Right atrium auricular region (tissue), 2 donors: Measurements from ENCODE around the gene AHCYL2. TPM values are rescaled to one million over a fixed set of nuclear protein-coding genes. Genes with fewer than 3 reads are reported as not detected.

Experiments
- DNase-seq: peaks from one replicate; pipeline ENCODE4 v3.0.0-alpha.2; 2019; ENCODE audit warnings: low spot score
- H3K27ac ChIP-seq, 2 donors: fragments of 200-600 bp; sonication (generic); 1 replicate in 1 of 2; 2 replicates in 1 of 2; pipeline ENCODE4 v1.5.1; 2016 to 2019
- H3K27me3 ChIP-seq, 2 donors: fragments of 200-600 bp; sonication (generic); one replicate each; pipeline versions ENCODE4 v1.5.1 to v1.6.0; 2017 to 2019
- H3K36me3 ChIP-seq: fragments of 200-600 bp; sonication (generic); one replicate; pipeline ENCODE4 v1.5.1; 2016
- H3K4me1 ChIP-seq, 2 donors: fragments of 200-600 bp; sonication (generic); one replicate each; pipeline versions ENCODE4 v1.5.1 to v1.6.0; 2017 to 2019
- H3K4me3 ChIP-seq, 2 donors: fragments of 200-600 bp; sonication (generic); 1 replicate in 1 of 2; 2 replicates in 1 of 2; pipeline ENCODE4 v1.5.1; 2017 to 2019; ENCODE audit warnings: mild to moderate bottlenecking in 1 of 2, moderate library complexity in 1 of 2
- H3K9me3 ChIP-seq, 2 donors: fragments of 200-600 bp; sonication (generic); one replicate each; pipeline ENCODE4 v1.5.1; 2019
- total RNA-seq, 2 donors: library from RNA; depleted of rRNA; stranded (reverse); fragments of >200 nt; gene quantifications; one replicate each; pipeline ENCODE4 v1.1.0, GENCODE V29; 2016
- TF ChIP-seq, protein P1 (sequence below), 2 donors: fragments of 200-600 bp; sonication (generic); IDR thresholded peaks; one replicate each; pipeline ENCODE4 v1.5.1; 2019; ENCODE audit warnings: antibody characterized with exemption in 2 of 2

Gene AHCYL2
- total RNA-seq, 2 donors from 2014 or later, result 5.6 to 6.5 TPM

GRCh38 chr7:129281163-129281562, 56.3 kb downstream of the AHCYL2 start:
- H3K27ac ChIP-seq, result no peak overlapping the region
- H3K27me3 ChIP-seq, result no peaks in the 10 kb centered on the region
- H3K4me1 ChIP-seq, result no peaks in the 10 kb centered on the region
- TF ChIP-seq, protein P1, sequence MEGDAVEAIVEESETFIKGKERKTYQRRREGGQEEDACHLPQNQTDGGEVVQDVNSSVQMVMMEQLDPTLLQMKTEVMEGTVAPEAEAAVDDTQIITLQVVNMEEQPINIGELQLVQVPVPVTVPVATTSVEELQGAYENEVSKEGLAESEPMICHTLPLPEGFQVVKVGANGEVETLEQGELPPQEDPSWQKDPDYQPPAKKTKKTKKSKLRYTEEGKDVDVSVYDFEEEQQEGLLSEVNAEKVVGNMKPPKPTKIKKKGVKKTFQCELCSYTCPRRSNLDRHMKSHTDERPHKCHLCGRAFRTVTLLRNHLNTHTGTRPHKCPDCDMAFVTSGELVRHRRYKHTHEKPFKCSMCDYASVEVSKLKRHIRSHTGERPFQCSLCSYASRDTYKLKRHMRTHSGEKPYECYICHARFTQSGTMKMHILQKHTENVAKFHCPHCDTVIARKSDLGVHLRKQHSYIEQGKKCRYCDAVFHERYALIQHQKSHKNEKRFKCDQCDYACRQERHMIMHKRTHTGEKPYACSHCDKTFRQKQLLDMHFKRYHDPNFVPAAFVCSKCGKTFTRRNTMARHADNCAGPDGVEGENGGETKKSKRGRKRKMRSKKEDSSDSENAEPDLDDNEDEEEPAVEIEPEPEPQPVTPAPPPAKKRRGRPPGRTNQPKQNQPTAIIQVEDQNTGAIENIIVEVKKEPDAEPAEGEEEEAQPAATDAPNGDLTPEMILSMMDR (IDR thresholded peaks at IDR 0.05), result no peak
- no peaks in the 10 kb centered on the region for H3K36me3 ChIP-seq
- no peak overlapping the region for H3K4me3 ChIP-seq
- DNase-seq, result no peak
- no peaks in the 10 kb centered on the region for H3K9me3 ChIP-seq

GRCh38 chr7:129282865-129283264, 58.0 kb downstream of the AHCYL2 start:
- TF ChIP-seq, protein P1 (IDR thresholded peaks at IDR 0.05), result no peak
- H3K27ac ChIP-seq, result no peak overlapping the region
- no peak for DNase-seq

GRCh38 chr7:129283936-129284335, 59.1 kb downstream of the AHCYL2 start:
- H3K27me3 ChIP-seq, result no peaks in the 10 kb centered on the region
- H3K9me3 ChIP-seq, result no peaks in the 10 kb centered on the region
- no peak overlapping the region for H3K4me3 ChIP-seq
- TF ChIP-seq, protein P1 (IDR thresholded peaks at IDR 0.05), result no peak
- H3K27ac ChIP-seq, result no peak overlapping the region
- no peak for DNase-seq
- no peaks in the 10 kb centered on the region for H3K36me3 ChIP-seq
- no peaks in the 10 kb centered on the region for H3K4me1 ChIP-seq

More at GRCh38 chr7:129282865-129283264, 58.0 kb downstream of the AHCYL2 start:
- Histone ChIP-seq H3K27me3 (no peaks in the 10 kb centered on the region), H3K36me3 (no peaks in the 10 kb centered on the region), H3K4me3 (no peak overlapping the region), H3K4me1 (no peaks in the 10 kb centered on the region), H3K9me3 (no peaks in the 10 kb centered on the region)

GRCh38 chr7:129285111-129285510, 60.3 kb downstream of the AHCYL2 start:
- H3K4me1 ChIP-seq, result no peaks in the 10 kb centered on the region
- no peaks in the 10 kb centered on the region for H3K9me3 ChIP-seq
- H3K36me3 ChIP-seq, result no peaks in the 10 kb centered on the region
- no peak for DNase-seq
- H3K4me3 ChIP-seq, result no peak overlapping the region
- H3K27me3 ChIP-seq, result no peaks in the 10 kb centered on the region
- H3K27ac ChIP-seq, result no peak overlapping the region
- TF ChIP-seq, protein P1 (IDR thresholded peaks at IDR 0.05), result no peak

- no peak overlapping the region for H3K4me3 ChIP-seq
Measured at GRCh38 chr7:129292861-129293260, 68.0 kb downstream of the AHCYL2 start.

GRCh38 chr7:129295015-129295423, 70.2 kb downstream of the AHCYL2 start:
- no peak overlapping the region for H3K4me3 ChIP-seq
- H3K27me3 ChIP-seq, result no peaks in the 10 kb centered on the region
- TF ChIP-seq, protein P1 (IDR thresholded peaks at IDR 0.05), result no peak
- no peaks in the 10 kb centered on the region for H3K36me3 ChIP-seq
- H3K4me1 ChIP-seq, result no peaks in the 10 kb centered on the region
- no peaks in the 10 kb centered on the region for H3K9me3 ChIP-seq
- DNase-seq, result no peak
- no peak overlapping the region for H3K27ac ChIP-seq

More at GRCh38 chr7:129292861-129293260, 68.0 kb downstream of the AHCYL2 start:
- H3K27ac ChIP-seq, result no peak overlapping the region
- no peaks in the 10 kb centered on the region for H3K36me3 ChIP-seq
- TF ChIP-seq, protein P1 (IDR thresholded peaks at IDR 0.05), result no peak
- no peaks in the 10 kb centered on the region for H3K9me3 ChIP-seq
- H3K4me1 ChIP-seq, result no peaks in the 10 kb centered on the region
- no peak for DNase-seq
- H3K27me3 ChIP-seq, result no peaks in the 10 kb centered on the region
